ENCODE data around the gene SCYGR5.

The SCYGR5 gene

GRCh38 chr2:227703280-227703732, 36.7 kb downstream of the SCYGR5 start:
- Histone ChIP-seq H4K20me1 (ENCODE audit: insufficient read depth, low read length) (no peaks in the 10 kb centered on the region), H3K9me3 (ENCODE audit: low read length) (no peaks in the 10 kb centered on the region), H3F3A (ENCODE audit: insufficient read depth, low read length) (no peaks in the 10 kb centered on the region), H3K4me3 (ENCODE audit: low read depth, low read length, poor library complexity, severe bottlenecking) (no peak overlapping the region), H3K27ac (ENCODE audit: low read depth, low read length, poor library complexity, severe bottlenecking) (no peak overlapping the region), H3K36me3 (ENCODE audit: insufficient read depth, low read length) (no peaks in the 10 kb centered on the region), H3K9me2 (ENCODE audit: low read depth, low read length) (no peaks in the 10 kb centered on the region), H2AFZ (ENCODE audit: low read length) (no peak overlapping the region), H3K79me2 (ENCODE audit: insufficient read depth, low read length) (no peaks in the 10 kb centered on the region), H3K9ac (ENCODE audit: low read length) (no peak overlapping the region), H3K4me2 (ENCODE audit: low read length) (no peak overlapping the region), H3K27me3 (ENCODE audit: insufficient read depth, low read length) (no peaks in the 10 kb centered on the region; the same call in 1 of the 2 replicates), H3K4me1 (ENCODE audit: insufficient read depth, low read length, severe bottlenecking) (no peaks in the 10 kb centered on the region)
- TF ChIP-seq CTCF (IDR thresholded peaks at IDR 0.05; ENCODE audit: low read length) = no peak
- TF ChIP-seq EZH2 (IDR thresholded peaks at IDR 0.05; ENCODE audit: borderline replicate concordance, low read length) = no peak

GRCh38 chr2:227703961-227704360, 37.4 kb downstream of the SCYGR5 start:
- no peaks in the 10 kb centered on the region for H3K4me1 ChIP-seq (ENCODE audit: insufficient read depth, low read length, severe bottlenecking)
- no peaks in the 10 kb centered on the region for H3F3A ChIP-seq (ENCODE audit: insufficient read depth, low read length)
- no peaks in the 10 kb centered on the region; the same call in 1 of the 2 replicates for H3K27me3 ChIP-seq (ENCODE audit: insufficient read depth, low read length)
- H3K4me3 ChIP-seq (ENCODE audit: low read depth, low read length, poor library complexity, severe bottlenecking) = no peak overlapping the region
- no peaks in the 10 kb centered on the region for H3K36me3 ChIP-seq (ENCODE audit: insufficient read depth, low read length)
- H3K9me3 ChIP-seq (ENCODE audit: low read length) = no peaks in the 10 kb centered on the region
- no peaks in the 10 kb centered on the region for H3K9me2 ChIP-seq (ENCODE audit: low read depth, low read length)
- H3K4me2 ChIP-seq (ENCODE audit: low read length) = no peak overlapping the region
- no peak overlapping the region for H2AFZ ChIP-seq (ENCODE audit: low read length)
- H4K20me1 ChIP-seq (ENCODE audit: insufficient read depth, low read length) = no peaks in the 10 kb centered on the region
- no peak overlapping the region for H3K9ac ChIP-seq (ENCODE audit: low read length)
- no peaks in the 10 kb centered on the region for H3K79me2 ChIP-seq (ENCODE audit: insufficient read depth, low read length)
- TF ChIP-seq CTCF (IDR thresholded peaks at IDR 0.05; ENCODE audit: low read length) = no peak
- no peak overlapping the region for H3K27ac ChIP-seq (ENCODE audit: low read depth, low read length, poor library complexity, severe bottlenecking)

GRCh38 chr2:227706859-227707258, 40.3 kb downstream of the SCYGR5 start:
- Histone ChIP-seq H3K9me2 (ENCODE audit: low read depth, low read length) (no peaks in the 10 kb centered on the region), H3K4me3 (ENCODE audit: low read depth, low read length, poor library complexity, severe bottlenecking) (no peak overlapping the region), H3K4me2 (ENCODE audit: low read length) (no peak overlapping the region), H4K20me1 (ENCODE audit: insufficient read depth, low read length) (no peaks in the 10 kb centered on the region), H3K27ac (ENCODE audit: low read depth, low read length, poor library complexity, severe bottlenecking) (no peak overlapping the region), H3K36me3 (ENCODE audit: insufficient read depth, low read length) (no peaks in the 10 kb centered on the region), H3K9me3 (ENCODE audit: low read length) (no peaks in the 10 kb centered on the region), H3K4me1 (ENCODE audit: insufficient read depth, low read length, severe bottlenecking) (no peaks in the 10 kb centered on the region), H2AFZ (ENCODE audit: low read length) (no peak overlapping the region), H3F3A (ENCODE audit: insufficient read depth, low read length) (no peaks in the 10 kb centered on the region), H3K27me3 (ENCODE audit: insufficient read depth, low read length) (no peaks in the 10 kb centered on the region), H3K79me2 (ENCODE audit: insufficient read depth, low read length) (no peaks in the 10 kb centered on the region), H3K9ac (ENCODE audit: low read length) (no peak overlapping the region)
- TF ChIP-seq EZH2 (IDR thresholded peaks at IDR 0.05; ENCODE audit: borderline replicate concordance, low read length) (no peak), CTCF (IDR thresholded peaks at IDR 0.05; ENCODE audit: low read length) (no peak)

Data from OCI-LY1 (cell line).